H9 (cell line): ENCODE data around the gene SH3BGRL3. TPM values are rescaled to one million over a fixed set of nuclear protein-coding genes. Genes with fewer than 3 reads are reported as not detected.

Experiments
- DNase-seq: peaks from one replicate; pipeline ENCODE4 v3.0.0-alpha.2; 2017
- H2AFZ ChIP-seq: one replicate; pipeline ENCODE4 v1.6.1; 2013; ENCODE audit warnings: mild to moderate bottlenecking, low read length, control low read depth, moderate library complexity
- H2AK5ac ChIP-seq: 2 replicates; pipeline ENCODE4 v1.6.1; 2013; ENCODE audit warnings: low read length, control low read depth, mixed read lengths; ENCODE audit not compliant: insufficient read length
- H2BK120ac ChIP-seq: one replicate; pipeline ENCODE4 v1.6.1; 2013; ENCODE audit warnings: low read depth, mild to moderate bottlenecking, low read length, control low read depth, inconsistent platforms; ENCODE audit not compliant: poor library complexity, severe bottlenecking
- H2BK12ac ChIP-seq: 2 replicates; pipeline ENCODE4 v1.6.1; 2013; ENCODE audit warnings: low read length, control low read depth, mixed read lengths, low read depth; ENCODE audit not compliant: insufficient read length
- H2BK15ac ChIP-seq: 2 replicates; pipeline ENCODE4 v1.6.1; 2013; ENCODE audit warnings: low read depth, low read length, control low read depth
- H2BK20ac ChIP-seq: one replicate; pipeline ENCODE4 v1.6.1; 2013; ENCODE audit warnings: low read depth, mild to moderate bottlenecking, low read length, control low read depth, inconsistent platforms; ENCODE audit not compliant: poor library complexity, severe bottlenecking
- H2BK5ac ChIP-seq: 2 replicates; pipeline ENCODE4 v1.6.1; 2013; ENCODE audit warnings: low read length, control low read depth, mixed read lengths; ENCODE audit not compliant: insufficient read length
- H3K14ac ChIP-seq: 2 replicates; pipeline ENCODE4 v1.6.1; 2013; ENCODE audit warnings: low read length, control low read depth; ENCODE audit not compliant: insufficient read depth
- H3K18ac ChIP-seq: 2 replicates; pipeline ENCODE4 v1.6.1; 2013; ENCODE audit warnings: low read depth, mild to moderate bottlenecking, mixed read lengths, low read length, control low read depth; ENCODE audit not compliant: insufficient read length
- H3K23ac ChIP-seq: 2 replicates; pipeline ENCODE4 v1.6.1; 2013; ENCODE audit warnings: low read length, control low read depth, mixed read lengths, low read depth; ENCODE audit not compliant: insufficient read length
- H3K23me2 ChIP-seq: 2 replicates; pipeline ENCODE4 v1.6.1; 2013; ENCODE audit warnings: low read depth, mild to moderate bottlenecking, mixed read lengths, low read length, control low read depth; ENCODE audit not compliant: insufficient read length, poor library complexity, severe bottlenecking
- H3K27ac ChIP-seq: 2 replicates; pipeline ENCODE4 v1.5.1; 2013; ENCODE audit warnings: low read length, control low read depth, mixed read lengths, low read depth; ENCODE audit not compliant: insufficient read length
- H3K27me3 ChIP-seq: 2 replicates; pipeline ENCODE4 v1.6.1; 2013; ENCODE audit warnings: low read length, control low read depth, inconsistent platforms; ENCODE audit not compliant: insufficient read depth
- H3K4ac ChIP-seq: 2 replicates; pipeline ENCODE4 v1.6.1; 2013; ENCODE audit warnings: low read depth, mild to moderate bottlenecking, control low read depth, inconsistent platforms, low read length, moderate library complexity
- H3K4me1 ChIP-seq: 2 replicates; pipeline ENCODE4 v1.6.1; 2013; ENCODE audit warnings: low read length, control low read depth, inconsistent platforms; ENCODE audit not compliant: insufficient read depth
- H3K4me2 ChIP-seq: 2 replicates; pipeline ENCODE4 v1.6.1; 2013; ENCODE audit warnings: low read length, control low read depth, mixed read lengths; ENCODE audit not compliant: insufficient read length, insufficient read depth
- H3K56ac ChIP-seq: 2 replicates; pipeline ENCODE4 v1.6.1; 2013; ENCODE audit warnings: low read depth, mild to moderate bottlenecking, mixed read lengths, low read length, control low read depth; ENCODE audit not compliant: insufficient read length
- H3K79me1 ChIP-seq: 2 replicates; pipeline ENCODE4 v1.6.1; 2013; ENCODE audit warnings: low read depth, mild to moderate bottlenecking, moderate library complexity, low read length, control low read depth, inconsistent platforms; ENCODE audit not compliant: insufficient read depth, poor library complexity, severe bottlenecking
- H3K79me2 ChIP-seq: 2 replicates; pipeline ENCODE4 v1.6.1; 2013; ENCODE audit warnings: low read length, control low read depth, inconsistent platforms; ENCODE audit not compliant: insufficient read depth
- H3K9ac ChIP-seq: 2 replicates; pipeline ENCODE4 v1.6.1; 2013; ENCODE audit warnings: low read length, control low read depth, mixed read lengths; ENCODE audit not compliant: insufficient read length; ENCODE audit errors: extremely low read depth
- H3K9me3 ChIP-seq: one replicate; pipeline ENCODE4 v1.6.1; 2013; ENCODE audit warnings: low read depth, low read length, inconsistent platforms; ENCODE audit not compliant: control insufficient read depth
- H3T11ph ChIP-seq: one replicate; pipeline ENCODE4 v1.6.1; 2013; ENCODE audit warnings: mild to moderate bottlenecking, low read length, control low read depth, inconsistent platforms
- H4K20me1 ChIP-seq: one replicate; pipeline ENCODE4 v1.6.1; 2013; ENCODE audit not compliant: control insufficient read depth, insufficient read length, insufficient read depth
- H4K5ac ChIP-seq: 2 replicates; pipeline ENCODE4 v1.6.1; 2013; ENCODE audit warnings: low read depth, mild to moderate bottlenecking, mixed read lengths, low read length, control low read depth; ENCODE audit not compliant: insufficient read length
- H4K8ac ChIP-seq: replicated peaks from 2 replicates; pipeline ENCODE4 v1.6.1; 2013; ENCODE audit warnings: low read length, control low read depth, mixed read lengths, low read depth; ENCODE audit not compliant: insufficient read length
- H4K91ac ChIP-seq: 2 replicates; pipeline ENCODE4 v1.6.1; 2013; ENCODE audit warnings: low read depth, mild to moderate bottlenecking, moderate library complexity, mixed read lengths, low read length, control low read depth; ENCODE audit not compliant: insufficient read length
- H3K27ac Mint-ChIP-seq, 3 experiments: 2 replicates in 2 of 3; 3 replicates in 1 of 3; pipeline ENCODE4 v1.8.0; 2020 to 2021; ENCODE audit warnings: mixed read lengths in 3 of 3, mild to moderate bottlenecking in 1 of 3, moderate library complexity in 1 of 3
- H3K27me3 Mint-ChIP-seq: 2 replicates; pipeline ENCODE4 v1.8.0; 2021; ENCODE audit warnings: low read depth, mild to moderate bottlenecking, moderate library complexity, mixed read lengths
- H3K36me3 Mint-ChIP-seq, 3 experiments: 2 replicates in 2 of 3; 3 replicates in 1 of 3; pipeline ENCODE4 v1.8.0; 2020 to 2021; ENCODE audit warnings: low read depth in 3 of 3, mixed read lengths in 3 of 3; ENCODE audit not compliant: insufficient read depth in 1 of 3
- H3K4me1 Mint-ChIP-seq, 2 experiments: 2 replicates each; pipeline ENCODE4 v1.8.0; 2020; ENCODE audit warnings: mixed read lengths in 2 of 2
- H3K4me3 Mint-ChIP-seq, 2 experiments: 2 replicates in 1 of 2; 3 replicates in 1 of 2; pipeline ENCODE4 v1.8.0; 2020 to 2021; ENCODE audit warnings: mild to moderate bottlenecking in 2 of 2, mixed read lengths in 2 of 2, moderate library complexity in 1 of 2
- H3K9me3 Mint-ChIP-seq, 2 experiments: 2 replicates in 1 of 2; 3 replicates in 1 of 2; pipeline ENCODE4 v1.8.0; 2020; ENCODE audit warnings: mild to moderate bottlenecking in 2 of 2, mixed read lengths in 2 of 2, moderate library complexity in 1 of 2
- CTCF ChIP-seq: fragments of 200-600 bp; sonication (generic); conservative IDR thresholded peaks from 3 replicates; pipeline ENCODE4 v1.8.0; 2021; ENCODE audit warnings: antibody characterized with exemption, mild to moderate bottlenecking
- WGBS: extraction: QIAGEN DNeasy Blood & Tissue Kit; methylation state at CpG from one replicate; pipeline ENCODE4 v1.1.7; 2013; ENCODE audit warnings: missing lambda C conversion rate, low lambda C conversion rate, mixed read lengths; ENCODE audit not compliant: insufficient read length; ENCODE audit errors: extremely low coverage; 5-methylcytosine and 5-hydroxymethylcytosine counted together
- total RNA-seq: library from RNA; stranded (reverse); gene quantifications from 2 replicates; pipeline ENCODE4 v1.2.1, GENCODE V29; 2021

SH3BGRL3 gene
- total RNA-seq, 1 experiment from 2014 or later: 86.3 TPM

GRCh38 chr1:26285366-26286063, 5.6 kb downstream of the SH3BGRL3 start:
- Histone ChIP-seq H2BK5ac (no peak overlapping the region), H2AFZ (no peak overlapping the region), H4K20me1 (peaks cover 2% of the 10 kb centered on the region), H3K4me2 (no peak overlapping the region), H3K27ac (no peak overlapping the region), H2AK5ac (no peak overlapping the region), H3K9me3 (no peaks in the 10 kb centered on the region), H3K56ac (no peak overlapping the region), H3K23ac (no peak overlapping the region), H3K27me3 (no peaks in the 10 kb centered on the region), H3K9ac (no peak overlapping the region), H4K5ac (no peak overlapping the region), H3K4ac (no peak overlapping the region), H3K14ac (no peak overlapping the region), H3K79me2 (no peaks in the 10 kb centered on the region), H2BK120ac (no peak overlapping the region), H2BK20ac (no peak overlapping the region), H4K8ac (no peak overlapping the region), H2BK15ac (no peak overlapping the region), H3K18ac (no peak overlapping the region), H3K23me2 (peaks cover 2% of the 10 kb centered on the region), H3K4me1 (peaks cover 8% of the 10 kb centered on the region; the same call in 1 of the 2 replicates), H2BK12ac (no peak overlapping the region), H3K79me1 (no peaks in the 10 kb centered on the region), H4K91ac (no peak overlapping the region), H3T11ph (no peak overlapping the region)
- peak; percentile 89 for DNase-seq
- no CpG with 5 or more reads among the region's 19 CpGs for WGBS
- H3K4me1 Mint-ChIP-seq: peaks cover 46 to 52% of the 10 kb centered on the region in 2 experiments
- no peaks in the 10 kb centered on the region; the same call in 1 of the 2 replicates for H3K27me3 Mint-ChIP-seq
- H3K27ac Mint-ChIP-seq: no peak overlapping the region
- peak; percentile 79 for TF ChIP-seq CTCF
- peaks cover 8 to 11% (median 11%) of the 10 kb centered on the region in 3 experiments; a peak in 6 of 7 replicates for H3K36me3 Mint-ChIP-seq
- no peaks in the 10 kb centered on the region; a peak in 1 of 5 replicates for H3K9me3 Mint-ChIP-seq
- no peak overlapping the region; a peak in 1 of 5 replicates for H3K4me3 Mint-ChIP-seq
